ENCODE data around the gene SETDB2. TPM values are rescaled to one million over a fixed set of nuclear protein-coding genes. Genes with fewer than 3 reads are reported as not detected.

Gene SETDB2
- total and polyA plus RNA-seq, 4 donors: 5.0 to 22.9 (median 8.6) TPM

DNA sequence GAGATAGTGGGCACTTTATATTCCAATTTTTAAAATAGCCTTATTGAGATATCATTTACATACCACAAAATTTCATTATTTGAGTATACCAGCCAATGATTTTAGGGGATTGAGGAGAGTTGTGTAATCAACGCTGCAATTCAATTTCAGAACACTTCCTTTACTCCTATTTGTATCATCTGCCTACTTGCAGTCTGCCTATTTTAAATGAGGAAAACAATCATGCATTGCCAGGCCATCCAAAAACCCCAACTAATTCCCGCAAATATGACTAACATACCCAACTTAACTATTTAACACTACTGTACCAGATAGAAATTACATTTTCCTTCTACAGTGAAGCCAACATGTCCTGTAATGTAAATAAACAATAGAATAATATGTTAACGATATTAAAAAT is 26.9 kb upstream of the SETDB2 start:
- TF ChIP-seq, protein P1, sequence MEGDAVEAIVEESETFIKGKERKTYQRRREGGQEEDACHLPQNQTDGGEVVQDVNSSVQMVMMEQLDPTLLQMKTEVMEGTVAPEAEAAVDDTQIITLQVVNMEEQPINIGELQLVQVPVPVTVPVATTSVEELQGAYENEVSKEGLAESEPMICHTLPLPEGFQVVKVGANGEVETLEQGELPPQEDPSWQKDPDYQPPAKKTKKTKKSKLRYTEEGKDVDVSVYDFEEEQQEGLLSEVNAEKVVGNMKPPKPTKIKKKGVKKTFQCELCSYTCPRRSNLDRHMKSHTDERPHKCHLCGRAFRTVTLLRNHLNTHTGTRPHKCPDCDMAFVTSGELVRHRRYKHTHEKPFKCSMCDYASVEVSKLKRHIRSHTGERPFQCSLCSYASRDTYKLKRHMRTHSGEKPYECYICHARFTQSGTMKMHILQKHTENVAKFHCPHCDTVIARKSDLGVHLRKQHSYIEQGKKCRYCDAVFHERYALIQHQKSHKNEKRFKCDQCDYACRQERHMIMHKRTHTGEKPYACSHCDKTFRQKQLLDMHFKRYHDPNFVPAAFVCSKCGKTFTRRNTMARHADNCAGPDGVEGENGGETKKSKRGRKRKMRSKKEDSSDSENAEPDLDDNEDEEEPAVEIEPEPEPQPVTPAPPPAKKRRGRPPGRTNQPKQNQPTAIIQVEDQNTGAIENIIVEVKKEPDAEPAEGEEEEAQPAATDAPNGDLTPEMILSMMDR (IDR thresholded peaks at IDR 0.05; ENCODE audit: control extremely low read depth, extremely low read depth): no peak
- ATAC-seq (ENCODE audit: insufficient read depth, low FRiP score): no peak
- H3K9ac ChIP-seq (ENCODE audit: insufficient read depth in 1 of 2, low read length in 2 of 2): no peak overlapping the region

DNA sequence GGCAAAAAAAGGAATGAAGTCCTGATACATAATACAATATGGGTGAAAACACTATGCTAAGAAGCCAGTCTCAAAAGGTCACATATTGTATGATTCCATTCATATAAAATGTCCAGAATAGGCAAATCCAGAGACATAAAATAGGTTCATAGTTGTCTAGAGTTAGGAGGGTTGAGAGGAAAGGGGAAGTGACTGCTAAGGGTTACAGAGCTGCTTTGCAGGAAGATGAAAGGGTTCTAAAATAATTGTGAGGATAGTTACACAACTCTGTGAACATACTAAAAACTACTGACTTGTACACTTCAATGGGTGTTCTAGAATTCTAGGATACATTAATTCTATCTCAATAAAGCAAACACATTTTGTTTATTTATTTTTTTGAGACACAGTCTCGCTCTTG is 25.9 kb upstream of the SETDB2 start:
- no peaks in the 10 kb centered on the region for H3K9me3 ChIP-seq (ENCODE audit: control insufficient read depth in 4 of 4, insufficient read depth in 3 of 4, low read length in 3 of 4)
- H3K27ac ChIP-seq (ENCODE audit: low read depth in 1 of 2, low read length in 1 of 2): no peak overlapping the region
- TF ChIP-seq, protein P1 (IDR thresholded peaks at IDR 0.05; ENCODE audit: control extremely low read depth, extremely low read depth): no peak
- no peaks in the 10 kb centered on the region for H3K27me3 ChIP-seq (ENCODE audit: control insufficient read depth in 3 of 3, insufficient read depth in 3 of 3, low read length in 2 of 3)
- 98 to 100% methylated on average over 1 of the region's 1 CpG for WGBS, 2 donors
- ATAC-seq (ENCODE audit: insufficient read depth, low FRiP score): no peak
- H3K9ac ChIP-seq (ENCODE audit: insufficient read depth in 1 of 2, low read length in 2 of 2): no peak overlapping the region
- no peak for DNase-seq
- no peaks in the 10 kb centered on the region for H3K4me1 ChIP-seq (ENCODE audit: control insufficient read depth in 5 of 5, insufficient read depth in 5 of 5, low read length in 5 of 5)
- H3K4me3 ChIP-seq: no peak overlapping the region
- H3K36me3 ChIP-seq (ENCODE audit: control insufficient read depth in 4 of 4, insufficient read depth in 4 of 4, low read length in 4 of 4): no peaks in the 10 kb centered on the region

More for the DNA sequence above, 26.9 kb upstream of the SETDB2 start:
- Histone ChIP-seq H3K4me1 (ENCODE audit: control insufficient read depth in 5 of 5, insufficient read depth in 5 of 5, low read length in 5 of 5) (no peaks in the 10 kb centered on the region), H3K4me3 (no peak overlapping the region), H3K9me3 (ENCODE audit: control insufficient read depth in 4 of 4, insufficient read depth in 3 of 4, low read length in 3 of 4) (no peaks in the 10 kb centered on the region), H3K27ac (ENCODE audit: low read depth in 1 of 2, low read length in 1 of 2) (no peak overlapping the region), H3K27me3 (ENCODE audit: control insufficient read depth in 3 of 3, insufficient read depth in 3 of 3, low read length in 2 of 3) (no peaks in the 10 kb centered on the region), H3K36me3 (ENCODE audit: control insufficient read depth in 4 of 4, insufficient read depth in 4 of 4, low read length in 4 of 4) (peaks cover 0 to 2% (median 0%) of the 10 kb centered on the region in 4 donors)
- no peak for DNase-seq
- 79 to 80% methylated on average over 3 of the region's 3 CpGs for whole genome bisulfite sequencing, 2 donors

DNA sequence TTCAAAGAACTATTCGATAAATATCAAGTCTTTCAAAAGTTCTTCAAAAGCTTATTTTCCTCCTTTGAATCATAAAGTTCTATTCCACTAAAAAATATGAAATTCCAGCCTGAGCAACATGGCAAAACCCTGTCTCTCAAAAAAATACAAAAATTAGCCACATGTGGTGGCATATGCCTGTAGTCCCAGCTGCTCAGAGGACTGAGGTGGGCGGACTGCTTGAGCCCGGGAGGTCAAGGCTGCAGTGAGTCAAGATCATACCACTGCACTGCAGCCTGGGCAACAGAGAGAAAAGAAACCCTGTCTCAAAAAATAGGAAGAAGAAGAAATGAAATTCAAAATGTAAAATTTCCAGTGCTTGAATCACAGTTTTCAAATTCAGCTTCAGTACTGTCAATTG is 24.8 kb upstream of the SETDB2 start:
- Histone ChIP-seq H3K27me3 (ENCODE audit: control insufficient read depth in 3 of 3, insufficient read depth in 3 of 3, low read length in 2 of 3) (no peaks in the 10 kb centered on the region), H3K36me3 (ENCODE audit: control insufficient read depth in 4 of 4, insufficient read depth in 4 of 4, low read length in 4 of 4) (peaks cover 0 to 2% (median 0%) of the 10 kb centered on the region in 4 donors), H3K9ac (ENCODE audit: insufficient read depth in 1 of 2, low read length in 2 of 2) (no peak overlapping the region), H3K4me1 (ENCODE audit: control insufficient read depth in 5 of 5, insufficient read depth in 5 of 5, low read length in 5 of 5) (no peaks in the 10 kb centered on the region), H3K4me3 (no peak overlapping the region), H3K9me3 (ENCODE audit: control insufficient read depth in 4 of 4, insufficient read depth in 3 of 4, low read length in 3 of 4) (no peaks in the 10 kb centered on the region), H3K27ac (ENCODE audit: low read depth in 1 of 2, low read length in 1 of 2) (no peak overlapping the region)
- TF ChIP-seq, protein P1 (IDR thresholded peaks at IDR 0.05; ENCODE audit: control extremely low read depth, extremely low read depth): no peak
- DNase-seq (no peak), ATAC-seq (ENCODE audit: insufficient read depth, low FRiP score) (no peak)
- WGBS, 2 donors: 90 to 92% methylated on average over 3 of the region's 3 CpGs

DNA sequence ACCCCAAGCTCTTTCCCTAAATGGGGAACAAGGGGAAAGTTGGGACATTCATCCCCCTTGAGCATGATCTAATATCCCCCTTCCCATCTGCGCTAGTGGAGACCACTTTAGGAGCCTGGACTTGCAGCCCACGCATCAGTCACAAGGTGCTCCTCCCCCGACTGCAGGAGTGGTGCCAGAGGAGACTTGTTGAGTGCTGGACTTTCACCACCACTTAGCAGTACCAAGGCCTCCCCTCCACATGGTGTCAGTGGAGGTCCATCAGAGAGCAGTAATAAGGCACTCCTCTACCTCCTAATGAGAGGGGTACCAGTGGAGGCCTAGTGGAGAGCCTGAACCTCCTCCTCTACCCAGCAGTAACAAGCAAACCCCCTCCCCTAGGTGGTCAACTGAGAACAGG is 22.7 kb upstream of the SETDB2 start:
- DNase-seq: no peak

More for the DNA sequence above, 22.7 kb upstream of the SETDB2 start:
- ATAC-seq (ENCODE audit: insufficient read depth, low FRiP score): no peak
- peaks cover 0 to 2% (median 0%) of the 10 kb centered on the region in 4 donors for H3K36me3 ChIP-seq (ENCODE audit: control insufficient read depth in 4 of 4, insufficient read depth in 4 of 4, low read length in 4 of 4)
- H3K9me3 ChIP-seq (ENCODE audit: control insufficient read depth in 4 of 4, insufficient read depth in 3 of 4, low read length in 3 of 4): no peaks in the 10 kb centered on the region
- no peak overlapping the region for H3K4me3 ChIP-seq
- no peaks in the 10 kb centered on the region for H3K27me3 ChIP-seq (ENCODE audit: control insufficient read depth in 3 of 3, insufficient read depth in 3 of 3, low read length in 2 of 3)
- WGBS, 2 donors: 86% methylated on average over 3 of the region's 3 CpGs
- H3K4me1 ChIP-seq (ENCODE audit: control insufficient read depth in 5 of 5, insufficient read depth in 5 of 5, low read length in 5 of 5): no peaks in the 10 kb centered on the region
- no peak overlapping the region for H3K27ac ChIP-seq (ENCODE audit: low read depth in 1 of 2, low read length in 1 of 2)
- TF ChIP-seq, protein P1 (IDR thresholded peaks at IDR 0.05; ENCODE audit: control extremely low read depth, extremely low read depth): no peak
- H3K9ac ChIP-seq (ENCODE audit: insufficient read depth in 1 of 2, low read length in 2 of 2): no peak overlapping the region
